ENCODE measurements around the gene RAX. TPM values are rescaled to one million over a fixed set of nuclear protein-coding genes. Genes with fewer than 3 reads are reported as not detected.

Gene RAX
- total RNA-seq, 4 donors from 2014 or later, result not detected

DNA sequence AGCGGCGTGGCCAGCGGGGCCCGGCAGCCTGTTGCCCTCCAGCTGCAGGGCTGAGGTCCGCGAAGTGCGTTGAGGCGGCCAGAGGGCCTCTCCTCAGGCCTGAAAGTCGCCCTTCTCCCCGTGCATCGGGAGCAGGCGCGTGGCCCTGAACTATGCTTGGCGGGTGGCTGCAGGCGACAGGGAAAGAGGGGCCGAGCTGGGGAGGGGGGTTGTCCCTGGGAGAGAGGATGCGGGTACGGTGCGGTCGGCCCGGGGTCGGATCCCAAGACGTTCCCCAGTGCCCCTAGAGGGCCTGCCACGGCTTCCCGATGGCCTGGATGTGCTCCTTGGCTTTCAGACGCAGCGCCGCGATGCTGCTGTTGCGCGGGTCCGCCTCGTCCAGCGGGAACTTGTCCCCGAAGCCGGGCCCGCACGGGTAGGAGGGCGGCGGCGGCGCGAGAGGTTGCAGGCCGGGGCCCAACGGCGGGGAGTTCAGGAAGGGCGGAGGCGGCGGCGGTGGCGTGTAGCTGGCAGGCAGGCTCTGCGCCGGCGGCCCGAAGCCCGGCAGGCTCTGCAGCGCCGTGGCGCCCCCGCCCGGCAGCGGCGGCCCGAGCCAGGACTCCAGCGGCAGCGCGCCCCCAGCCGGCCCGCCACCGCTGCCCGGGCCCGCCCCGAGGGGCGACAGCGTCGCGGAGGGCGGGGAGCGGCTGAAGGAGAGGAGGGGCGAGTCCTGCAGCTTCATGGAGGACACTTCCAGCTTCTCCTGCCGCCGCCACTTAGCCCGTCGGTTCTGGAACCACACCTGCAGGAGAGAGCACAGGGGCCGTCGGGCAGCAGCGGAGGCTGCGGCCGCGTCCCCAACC is 4.3 kb downstream of the RAX start:
- no peaks in the 10 kb centered on the region for H3K36me3 ChIP-seq
- TF ChIP-seq, protein P1, sequence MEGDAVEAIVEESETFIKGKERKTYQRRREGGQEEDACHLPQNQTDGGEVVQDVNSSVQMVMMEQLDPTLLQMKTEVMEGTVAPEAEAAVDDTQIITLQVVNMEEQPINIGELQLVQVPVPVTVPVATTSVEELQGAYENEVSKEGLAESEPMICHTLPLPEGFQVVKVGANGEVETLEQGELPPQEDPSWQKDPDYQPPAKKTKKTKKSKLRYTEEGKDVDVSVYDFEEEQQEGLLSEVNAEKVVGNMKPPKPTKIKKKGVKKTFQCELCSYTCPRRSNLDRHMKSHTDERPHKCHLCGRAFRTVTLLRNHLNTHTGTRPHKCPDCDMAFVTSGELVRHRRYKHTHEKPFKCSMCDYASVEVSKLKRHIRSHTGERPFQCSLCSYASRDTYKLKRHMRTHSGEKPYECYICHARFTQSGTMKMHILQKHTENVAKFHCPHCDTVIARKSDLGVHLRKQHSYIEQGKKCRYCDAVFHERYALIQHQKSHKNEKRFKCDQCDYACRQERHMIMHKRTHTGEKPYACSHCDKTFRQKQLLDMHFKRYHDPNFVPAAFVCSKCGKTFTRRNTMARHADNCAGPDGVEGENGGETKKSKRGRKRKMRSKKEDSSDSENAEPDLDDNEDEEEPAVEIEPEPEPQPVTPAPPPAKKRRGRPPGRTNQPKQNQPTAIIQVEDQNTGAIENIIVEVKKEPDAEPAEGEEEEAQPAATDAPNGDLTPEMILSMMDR (IDR thresholded peaks at IDR 0.05), result peak in 1 of 6 experiments; percentile 6
- TF ChIP-seq POLR2A (IDR thresholded peaks at IDR 0.05), result no peak
- H3K27me3 ChIP-seq, result peaks cover 0 to 81% of the 10 kb centered on the region in 2 donors
- peaks cover 0 to 27% (median 14%) of the 10 kb centered on the region in 4 donors for H3K4me1 ChIP-seq
- peaks cover 0 to 4% (median 0%) of the 10 kb centered on the region in 4 donors for H3K9me3 ChIP-seq
- DNase-seq, result peak in 1 of 3 donors; percentile 57
- H3K27ac ChIP-seq, result no peak overlapping the region
- H3K4me3 ChIP-seq, result peak overlapping the region in 3 of 4 donors; percentile 20 to 32 (median 21)

DNA sequence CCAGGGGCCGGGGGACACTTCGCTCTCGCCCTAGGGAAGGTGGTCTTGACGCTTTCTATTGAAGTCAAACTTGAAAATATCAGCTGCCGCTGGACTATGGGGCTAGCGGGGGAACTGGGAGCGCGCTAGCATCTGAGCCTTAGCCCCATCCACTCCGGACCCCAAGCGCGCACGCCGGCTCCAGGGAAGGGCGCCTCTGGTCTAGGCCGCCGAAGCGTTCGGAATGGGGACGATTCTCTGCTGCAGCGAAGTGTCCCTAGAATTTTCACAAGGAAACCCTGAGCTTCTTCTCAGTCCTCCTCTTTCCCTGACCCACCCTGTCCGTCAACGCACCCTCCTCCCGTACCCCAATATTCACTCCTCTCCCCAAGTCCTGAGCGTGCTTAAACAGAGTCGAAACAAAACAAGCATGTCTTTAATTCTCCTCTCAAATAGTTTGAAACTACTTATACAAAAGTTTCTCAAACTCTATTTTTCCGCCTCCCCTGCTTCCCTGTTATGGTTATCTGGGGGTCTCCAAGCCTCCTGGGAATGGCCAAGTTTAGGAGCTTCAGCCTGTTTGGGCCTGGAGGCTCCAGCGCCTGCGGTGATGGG is 5.0 kb downstream of the RAX start:
- no peak for TF ChIP-seq POLR2A (IDR thresholded peaks at IDR 0.05)
- TF ChIP-seq, protein P1 (IDR thresholded peaks at IDR 0.05), result no peak
- Histone ChIP-seq H3K36me3 (no peaks in the 10 kb centered on the region), H3K9me3 (peaks cover 0 to 4% (median 0%) of the 10 kb centered on the region in 4 donors), H3K4me1 (peaks cover 0 to 22% (median 10%) of the 10 kb centered on the region in 4 donors), H3K27me3 (peaks cover 0 to 76% of the 10 kb centered on the region in 2 donors), H3K4me3 (no peak overlapping the region), H3K27ac (no peak overlapping the region)
- DNase-seq, result no peak

DNA sequence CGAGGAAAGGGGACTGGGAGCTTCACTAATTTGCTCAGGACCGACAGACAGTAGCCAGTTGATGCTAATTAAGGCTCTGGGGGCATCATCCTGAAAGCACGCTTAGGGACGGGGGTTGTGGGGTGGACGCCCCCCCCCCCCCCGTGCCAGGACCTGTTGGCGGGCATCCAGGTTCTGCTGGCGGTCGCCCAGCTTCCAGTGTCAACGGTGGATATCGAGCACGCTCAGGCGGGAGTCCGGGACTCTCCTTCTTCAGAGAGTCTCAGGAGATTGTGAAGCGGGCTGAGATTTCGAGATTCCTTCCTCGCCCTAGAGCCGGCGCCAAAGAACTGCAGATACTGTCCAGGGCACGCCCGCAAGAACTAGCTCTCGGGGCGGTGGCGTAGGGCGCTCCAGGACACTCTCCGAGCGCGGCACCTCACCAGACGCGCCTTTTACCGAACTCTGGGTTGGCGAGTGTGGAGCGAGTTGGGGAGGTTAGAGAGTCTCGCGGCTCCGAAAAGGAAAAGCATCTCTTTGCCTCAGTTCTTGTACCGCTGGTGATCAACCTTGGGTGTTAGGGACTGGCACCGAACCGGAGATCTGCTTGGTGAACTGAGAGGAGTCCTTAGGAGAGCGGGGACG is 5.6 kb downstream of the RAX start:
- no peak overlapping the region for H3K4me3 ChIP-seq
- peaks cover 0 to 16% (median 7%) of the 10 kb centered on the region in 4 donors for H3K4me1 ChIP-seq
- H3K27me3 ChIP-seq, result peaks cover 0 to 70% of the 10 kb centered on the region in 2 donors
- H3K27ac ChIP-seq, result no peak overlapping the region
- H3K36me3 ChIP-seq, result no peaks in the 10 kb centered on the region
- DNase-seq, result no peak
- TF ChIP-seq, protein P1 (IDR thresholded peaks at IDR 0.05), result no peak
- no peak for TF ChIP-seq POLR2A (IDR thresholded peaks at IDR 0.05)
- H3K9me3 ChIP-seq, result peaks cover 0 to 2% (median 0%) of the 10 kb centered on the region in 4 donors

DNA sequence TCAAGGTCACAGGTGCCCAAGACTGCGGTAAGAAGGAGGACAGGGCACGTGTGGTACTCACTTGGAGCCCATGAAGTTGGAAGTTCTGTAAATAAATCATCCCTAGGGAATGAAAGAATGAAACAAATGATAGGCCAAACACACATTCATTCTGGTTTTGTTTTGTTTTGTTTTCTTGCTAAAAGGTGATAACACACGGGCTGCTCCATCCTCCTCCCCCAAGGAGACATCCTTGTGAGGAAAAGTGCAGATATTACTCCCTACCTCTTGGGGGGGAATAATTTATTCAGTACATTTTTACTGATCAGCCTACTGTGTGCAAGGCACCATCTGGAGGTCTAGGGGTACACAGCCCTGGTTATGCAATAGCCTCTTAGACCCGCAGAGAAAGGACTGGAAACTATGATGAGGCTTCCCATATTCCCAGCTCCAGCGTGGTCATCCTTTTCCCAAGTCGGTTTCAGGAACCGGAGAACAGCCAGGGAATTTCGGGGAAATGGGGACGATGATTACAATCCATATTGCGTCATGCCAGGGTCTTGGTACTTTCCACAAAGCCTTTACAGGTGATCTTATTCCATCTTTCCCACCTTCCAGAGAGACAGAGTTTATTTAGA is 6.3 kb downstream of the RAX start:
- H3K4me3 ChIP-seq, result no peak overlapping the region
- no peak for DNase-seq
- H3K27me3 ChIP-seq, result peaks cover 0 to 66% of the 10 kb centered on the region in 2 donors
- H3K36me3 ChIP-seq, result no peaks in the 10 kb centered on the region
- H3K4me1 ChIP-seq, result peaks cover 0 to 12% (median 4%) of the 10 kb centered on the region in 4 donors
- H3K27ac ChIP-seq, result no peak overlapping the region
- TF ChIP-seq, protein P1 (IDR thresholded peaks at IDR 0.05), result no peak
- TF ChIP-seq POLR2A (IDR thresholded peaks at IDR 0.05), result no peak
- H3K9me3 ChIP-seq, result no peaks in the 10 kb centered on the region

DNA sequence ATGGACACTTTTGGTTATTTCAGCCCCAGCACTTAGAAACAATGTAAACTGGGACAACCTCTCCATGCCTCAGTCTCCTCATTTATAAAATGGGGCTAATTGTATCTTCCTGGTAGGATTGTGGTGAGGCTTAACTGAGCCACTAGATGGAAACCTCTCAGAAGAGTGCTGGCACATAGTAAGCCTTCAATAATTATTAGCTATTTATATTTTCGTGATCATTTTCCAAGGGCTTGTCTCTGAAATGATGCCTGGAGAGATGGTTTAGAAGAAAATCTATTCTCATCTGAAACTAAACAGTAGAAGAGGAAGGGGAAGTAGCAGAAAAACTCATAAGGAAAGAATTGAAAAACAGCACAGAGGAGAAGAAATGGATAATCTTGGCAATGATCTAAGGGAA is 6.8 kb downstream of the RAX start:
- peaks cover 0 to 12% (median 4%) of the 10 kb centered on the region in 4 donors for H3K4me1 ChIP-seq
- no peaks in the 10 kb centered on the region for H3K36me3 ChIP-seq
- no peak for DNase-seq
- H3K27me3 ChIP-seq, result peaks cover 0 to 61% of the 10 kb centered on the region in 2 donors
- H3K4me3 ChIP-seq, result no peak overlapping the region
- no peak overlapping the region for H3K27ac ChIP-seq
- H3K9me3 ChIP-seq, result no peaks in the 10 kb centered on the region
- TF ChIP-seq, protein P1 (IDR thresholded peaks at IDR 0.05), result no peak
- no peak for TF ChIP-seq POLR2A (IDR thresholded peaks at IDR 0.05)

Measured in Peyer's patch (tissue), 4 donors.